GM21447 (cell line): ENCODE results near the gene SLC38A6.
A peak's percentile ranks its signal among the peaks of the same experiment; 100 is the strongest.

Experiments used
- ATAC-seq: cut with Tn5 transposase; IDR thresholded peaks from one replicate; pipeline ENCODE4 v1.9.1; 2021; ENCODE audit not compliant: unreplicated experiment

The SLC38A6 gene

DNA sequence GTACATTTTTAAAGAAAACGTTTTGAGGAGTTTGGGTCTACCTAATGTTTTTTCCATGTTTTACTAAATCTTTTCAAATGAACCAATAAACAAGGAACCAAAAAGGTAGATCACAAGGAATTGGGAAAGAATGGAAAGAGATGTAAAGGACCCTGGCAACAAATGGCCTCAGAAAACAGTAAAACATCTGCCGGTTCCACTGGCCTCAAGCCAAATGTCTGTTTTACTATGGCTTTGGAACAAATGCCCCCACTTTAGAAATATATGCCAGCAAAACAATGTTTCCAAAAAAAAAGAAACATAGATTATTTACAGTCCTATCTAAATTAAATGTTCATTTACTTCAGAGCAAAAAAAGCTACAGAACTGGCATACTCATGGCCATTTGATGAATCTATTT lies 3.2 kb upstream of the SLC38A6 start:
- no peak for ATAC-seq

GRCh38 chr14:60981633-60982455 lies 799 bp downstream of the SLC38A6 start:
- no peak for ATAC-seq

DNA sequence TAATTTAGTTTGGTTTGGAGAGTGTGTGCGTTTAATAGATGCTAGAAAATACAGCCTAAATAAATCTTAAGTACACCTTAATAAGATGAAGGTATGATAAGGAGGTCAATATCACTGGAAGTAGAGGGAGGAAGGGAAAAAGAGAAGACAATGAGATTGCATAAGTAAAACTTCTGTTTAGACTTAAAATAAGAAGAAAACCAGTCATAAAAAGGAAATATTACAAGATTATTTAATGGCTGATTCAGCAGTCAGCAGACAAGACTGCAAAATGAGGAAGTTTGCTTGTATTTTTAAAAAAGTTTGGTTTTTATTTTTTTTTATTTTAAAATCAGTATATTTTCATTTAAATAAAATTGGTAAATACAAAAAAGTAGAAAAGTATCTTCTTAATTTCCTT lies 3.2 kb downstream of the SLC38A6 start:
- no peak for ATAC-seq

GRCh38 chr14:60986500-60986899 lies 5.5 kb downstream of the SLC38A6 start:
- ATAC-seq = no peak

- ATAC-seq = no peak
These were observed 8.6 kb downstream of the SLC38A6 start for GRCh38 chr14:60989599-60989998.

GRCh38 chr14:60998617-60999016 lies 17.6 kb downstream of the SLC38A6 start:
- no peak for ATAC-seq

DNA sequence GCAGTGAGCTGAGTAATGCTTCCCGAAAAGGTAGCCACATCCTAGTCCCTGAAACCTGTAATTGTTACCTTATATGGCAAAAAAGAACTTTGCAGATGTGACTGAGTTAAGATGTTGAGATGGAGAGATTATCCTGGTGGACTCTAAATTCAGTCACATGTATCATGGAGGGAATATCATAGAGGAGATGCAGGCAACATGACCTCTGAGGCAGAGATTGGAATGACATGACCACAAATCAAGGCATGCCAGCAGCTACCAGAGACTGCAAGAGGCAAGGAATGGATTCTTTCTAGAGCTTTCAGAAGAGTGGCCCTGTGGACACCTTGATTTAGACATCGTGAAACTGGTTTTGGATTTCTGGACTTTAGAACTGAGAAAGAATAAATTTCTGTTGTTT lies 18.5 kb downstream of the SLC38A6 start:
- ATAC-seq = no peak

- no peak for ATAC-seq
These were observed 22.5 kb downstream of the SLC38A6 start for GRCh38 chr14:61003571-61003970.

GRCh38 chr14:61019537-61019936 lies 38.5 kb downstream of the SLC38A6 start:
- ATAC-seq = no peak

DNA sequence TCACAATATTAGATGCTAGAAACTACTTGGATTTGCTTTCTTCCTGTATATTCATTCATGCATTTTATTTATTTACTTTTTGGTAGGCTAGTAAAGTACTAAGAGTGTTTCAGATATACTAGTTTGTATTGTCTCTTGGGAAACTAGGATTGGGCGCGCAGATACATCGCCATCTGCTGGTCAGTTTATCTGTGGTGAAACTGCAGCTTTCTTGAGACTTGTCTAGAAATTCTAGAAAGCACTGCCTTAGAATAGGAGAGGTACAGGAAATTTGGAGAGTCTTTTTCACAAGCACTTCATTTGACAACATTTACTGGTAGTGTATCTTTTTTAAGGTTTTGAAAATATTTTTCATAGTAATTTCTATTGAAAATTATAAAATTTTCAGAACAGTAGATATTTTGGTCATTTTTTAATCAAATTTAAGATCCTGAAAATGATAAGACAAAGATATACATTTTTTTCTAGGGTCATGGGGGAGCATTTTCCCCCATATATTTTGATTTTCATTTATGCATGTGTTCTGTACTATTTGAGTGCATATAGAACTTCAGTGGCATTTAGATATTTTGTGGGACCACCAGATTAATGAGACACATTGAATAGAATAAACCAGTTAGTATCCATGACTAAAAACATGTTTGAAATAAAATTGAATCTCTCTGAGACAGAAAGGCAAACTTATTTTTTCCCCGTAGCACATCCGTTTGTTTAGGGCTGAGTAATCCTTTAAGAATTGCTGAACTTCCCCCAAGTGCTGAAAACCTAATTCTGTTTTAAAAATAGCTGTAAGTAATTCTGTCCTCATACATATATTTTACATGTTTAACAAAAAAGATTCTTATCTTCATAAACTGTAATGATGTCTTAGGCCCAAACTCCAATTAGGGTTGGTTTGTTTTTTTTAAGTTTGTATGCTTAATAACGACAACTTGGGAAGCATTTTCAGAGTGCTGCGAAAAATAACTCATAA lies 44.5 kb downstream of the SLC38A6 start:
- no peak for ATAC-seq

- no peak for ATAC-seq
These were observed 45.5 kb downstream of the SLC38A6 start for GRCh38 chr14:61026526-61026925.

- ATAC-seq = no peak
These were observed 50.0 kb downstream of the SLC38A6 start for GRCh38 chr14:61031026-61031425.

GRCh38 chr14:61033054-61033453 lies 52.0 kb downstream of the SLC38A6 start:
- no peak for ATAC-seq

DNA sequence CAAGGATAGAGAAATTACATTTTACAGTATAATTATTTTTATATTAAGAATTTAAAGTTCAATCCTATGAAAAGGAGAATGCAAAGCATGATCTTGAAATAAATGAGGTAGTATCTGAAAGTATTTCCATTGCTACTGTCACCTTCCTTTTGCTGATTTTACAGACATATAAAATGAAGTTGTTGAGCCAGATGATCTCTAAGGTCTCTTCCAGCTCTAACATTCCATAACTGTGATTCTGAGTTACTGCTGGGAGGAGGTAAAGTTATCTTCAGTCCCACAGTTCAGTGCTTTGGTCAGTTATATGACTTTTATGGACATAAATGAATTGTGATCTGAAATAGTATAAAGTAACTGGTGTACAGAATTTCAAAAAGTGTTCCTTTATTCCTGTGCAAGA lies 52.8 kb downstream of the SLC38A6 start:
- ATAC-seq = no peak

DNA sequence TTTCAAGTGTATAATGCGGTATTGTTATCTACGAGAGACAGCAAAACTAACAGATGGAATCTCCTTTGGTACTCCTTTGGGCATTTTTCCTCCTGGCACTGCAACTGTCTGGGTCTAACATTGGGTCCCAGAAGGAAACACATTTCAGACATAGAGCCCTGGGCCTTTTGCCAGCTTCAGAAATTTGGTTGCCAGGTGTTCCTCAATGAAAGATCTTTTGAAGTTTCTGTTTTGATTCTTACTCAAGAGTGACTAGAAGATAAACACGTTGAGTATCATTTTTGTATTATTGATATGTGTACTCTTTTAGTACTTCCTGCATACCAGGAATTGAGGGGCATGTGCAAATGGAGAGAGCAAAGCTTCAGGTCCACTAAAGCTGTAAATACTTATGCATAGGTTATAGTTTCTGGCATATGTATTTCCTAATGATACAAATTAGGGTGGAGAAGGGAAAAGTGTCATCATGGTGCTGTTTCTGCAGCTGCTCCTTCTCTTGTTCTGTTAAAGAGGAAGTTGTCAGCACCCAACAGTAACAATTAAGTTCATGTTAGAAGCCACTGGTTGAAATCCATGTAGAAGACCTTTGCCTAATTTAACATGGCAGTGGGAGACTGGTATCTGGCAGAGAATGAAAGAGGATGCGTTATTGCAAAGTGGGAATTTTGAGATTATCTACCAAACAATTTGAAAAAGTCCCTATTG lies 53.5 kb downstream of the SLC38A6 start:
- peak; percentile 87 for ATAC-seq

- ATAC-seq = no peak
These were observed 56.2 kb downstream of the SLC38A6 start for GRCh38 chr14:61037215-61037614.

GRCh38 chr14:61041704-61042103 lies 60.7 kb downstream of the SLC38A6 start:
- ATAC-seq = no peak

- ATAC-seq = no peak
These were observed 61.2 kb downstream of the SLC38A6 start for GRCh38 chr14:61042220-61042619.

GRCh38 chr14:61043506-61043905 lies 62.5 kb downstream of the SLC38A6 start:
- no peak for ATAC-seq

DNA sequence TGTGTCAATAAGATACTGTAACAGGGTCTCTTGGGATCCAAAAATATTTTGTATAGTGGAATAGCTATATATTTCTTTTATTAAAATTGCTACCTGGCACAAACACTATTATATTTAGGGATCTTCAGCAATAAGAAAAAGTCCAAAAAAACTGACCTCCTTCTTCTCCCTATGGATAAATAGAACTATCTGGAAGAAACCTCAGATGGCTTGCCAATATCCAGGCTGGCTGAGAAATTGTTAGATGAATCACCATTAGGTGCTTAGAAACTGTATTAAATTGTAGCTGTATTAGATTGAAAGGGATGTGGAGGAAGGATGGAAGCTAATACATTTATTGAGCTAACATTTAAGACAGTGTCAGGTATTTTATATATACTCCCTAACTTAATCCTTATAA lies 66.0 kb downstream of the SLC38A6 start:
- no peak for ATAC-seq

GRCh38 chr14:61048640-61049039 lies 67.6 kb downstream of the SLC38A6 start:
- no peak for ATAC-seq
